Muscle of arm (tissue), 14 donors: ENCODE data around the gene TOR1B. TPM values are rescaled to one million over a fixed set of nuclear protein-coding genes. Genes with fewer than 3 reads are reported as not detected.
A peak's percentile ranks its signal among the peaks of the same experiment; 100 is the strongest.
"Not testable (repeated sequence)": the region's sequence is repeated elsewhere in the genome, so short reads cannot be mapped to it uniquely, and the experiment has no call there.

Source experiments
- DNase-seq: peaks from one replicate; pipeline ENCODE4 v3.0.0-alpha.2; 2013
- long read RNA-seq, 11 donors: transcript quantifications; one replicate each; lab custom pipeline, GENCODE V29; 2026
- polyA plus RNA-seq, 12 donors: library from polyadenylated mRNA; unstranded; fragments of 120-200 nt; gene quantifications; one replicate each; pipeline ENCODE4 v1.2.1, GENCODE V29; 2013; ENCODE audit not compliant: insufficient read length in 12 of 12

TOR1B gene, protein sequence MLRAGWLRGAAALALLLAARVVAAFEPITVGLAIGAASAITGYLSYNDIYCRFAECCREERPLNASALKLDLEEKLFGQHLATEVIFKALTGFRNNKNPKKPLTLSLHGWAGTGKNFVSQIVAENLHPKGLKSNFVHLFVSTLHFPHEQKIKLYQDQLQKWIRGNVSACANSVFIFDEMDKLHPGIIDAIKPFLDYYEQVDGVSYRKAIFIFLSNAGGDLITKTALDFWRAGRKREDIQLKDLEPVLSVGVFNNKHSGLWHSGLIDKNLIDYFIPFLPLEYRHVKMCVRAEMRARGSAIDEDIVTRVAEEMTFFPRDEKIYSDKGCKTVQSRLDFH
- 10 to 100 TPM in 10 of 12 donors, 1 to 10 TPM in 1, not detected in 1; 7.5 to 18.5 (median 15.4) TPM for polyA plus RNA-seq
- long read RNA-seq, donor 1, transcript TOR1B-201 (5 exons, 2,769 nt) = major isoform, 6 of 106 reads
- long read RNA-seq, donor 1, partial matches to known transcripts = 70 of 106 reads
- long read RNA-seq, donor 1, other reads (novel, unspliced or antisense) = 25 of 106 reads
- long read RNA-seq, donor 2, transcript TOR1B-203 (2 exons, 663 nt) = major isoform, 6 of 7 reads
- long read RNA-seq, donor 2, partial matches to known transcripts = 0 of 7 reads
- long read RNA-seq, donor 2, other reads (novel, unspliced or antisense) = 0 of 7 reads
- long read RNA-seq, donor 3, partial matches to known transcripts = 0 of 5 reads
- long read RNA-seq, donor 3, other reads (novel, unspliced or antisense) = 0 of 5 reads
- long read RNA-seq, donor 4, partial matches to known transcripts = 0 of 2 reads
- long read RNA-seq, donor 4, other reads (novel, unspliced or antisense) = 0 of 2 reads
- long read RNA-seq, donor 5 = 0 reads
- long read RNA-seq, donor 6, partial matches to known transcripts = 0 of 5 reads
- long read RNA-seq, donor 6, other reads (novel, unspliced or antisense) = 0 of 5 reads
- long read RNA-seq, donor 7, transcript TOR1B-203 (2 exons, 663 nt) = major isoform, 5 of 7 reads
- long read RNA-seq, donor 7, partial matches to known transcripts = 0 of 7 reads
- long read RNA-seq, donor 7, other reads (novel, unspliced or antisense) = 0 of 7 reads
- long read RNA-seq, donor 8, partial matches to known transcripts = 0 of 3 reads
- long read RNA-seq, donor 8, other reads (novel, unspliced or antisense) = 0 of 3 reads
- long read RNA-seq, donor 9, partial matches to known transcripts = 0 of 3 reads
- long read RNA-seq, donor 9, other reads (novel, unspliced or antisense) = 0 of 3 reads
- long read RNA-seq, donor 10, partial matches to known transcripts = 0 of 22 reads
- long read RNA-seq, donor 10, other reads (novel, unspliced or antisense) = 19 of 22 reads
- long read RNA-seq, donor 11, transcript TOR1B-203 (2 exons, 663 nt) = major isoform, 5 of 75 reads
- long read RNA-seq, donor 11, partial matches to known transcripts = 36 of 75 reads
- long read RNA-seq, donor 11, other reads (novel, unspliced or antisense) = 34 of 75 reads

DNA sequence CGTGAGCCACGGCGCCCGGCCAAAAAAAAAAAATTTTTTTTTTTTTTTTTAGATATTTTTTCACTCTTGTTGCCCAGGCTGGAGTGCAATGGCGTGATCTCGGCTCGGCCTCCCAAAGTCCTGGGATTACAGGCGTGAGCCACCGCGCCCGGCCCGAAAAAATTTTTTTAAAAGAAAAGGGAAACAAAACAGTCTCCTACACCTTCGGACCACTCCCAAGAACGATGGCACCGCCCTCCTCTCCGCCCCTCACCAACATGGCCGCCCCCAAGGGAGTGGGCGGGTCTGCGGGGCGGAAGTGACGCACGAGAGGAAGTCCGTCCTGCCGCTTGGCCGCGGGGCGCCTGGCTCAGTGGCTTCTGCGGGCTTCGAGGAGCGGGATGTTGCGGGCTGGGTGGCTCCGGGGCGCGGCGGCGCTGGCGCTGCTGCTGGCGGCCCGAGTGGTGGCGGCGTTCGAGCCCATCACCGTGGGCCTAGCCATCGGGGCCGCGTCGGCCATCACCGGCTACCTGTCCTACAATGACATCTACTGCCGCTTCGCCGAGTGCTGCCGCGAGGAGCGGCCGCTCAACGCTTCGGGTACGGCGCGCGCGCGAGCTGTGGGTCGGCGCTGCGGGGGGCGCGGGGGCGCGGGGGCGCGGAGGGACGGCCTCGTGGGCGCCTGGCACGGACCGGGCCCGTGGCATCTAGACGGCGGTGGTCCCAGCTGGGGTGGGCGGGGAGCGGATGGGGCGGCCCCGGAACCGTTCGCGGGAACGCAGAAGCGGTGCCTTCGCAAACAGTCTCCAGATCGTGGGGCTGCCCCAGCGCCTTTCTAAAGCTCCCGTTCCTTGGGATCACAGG, at the start of gene TOR1B:
Gene TOR1B, plus strand, starts transcription at position 352 of the 843 bp plus-strand sequence. Its CDS starts 29 bp downstream, at position 381.
- peak; percentile 96 for DNase-seq

DNA sequence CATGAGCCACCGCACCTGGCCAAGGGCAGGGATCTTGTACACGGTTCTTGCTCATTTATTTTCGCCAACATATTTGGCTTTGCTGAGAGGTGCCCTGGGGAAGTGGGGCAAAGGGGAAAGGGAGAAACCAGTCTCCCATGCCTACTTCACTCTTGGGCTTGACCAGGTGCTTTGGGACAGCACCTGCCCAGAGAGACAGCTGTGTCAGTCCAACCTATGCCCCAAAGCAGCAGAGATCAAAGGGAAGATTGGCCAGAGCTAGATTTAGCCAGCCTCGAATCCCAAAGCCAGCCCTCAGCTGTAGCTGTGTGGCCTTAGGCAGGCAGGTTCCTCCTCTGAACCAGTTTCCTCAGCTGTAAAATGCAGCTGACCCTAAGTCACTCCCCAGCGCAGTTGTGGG, 47.8 kb upstream of the TOR1B start:
- DNase-seq = no peak

DNA sequence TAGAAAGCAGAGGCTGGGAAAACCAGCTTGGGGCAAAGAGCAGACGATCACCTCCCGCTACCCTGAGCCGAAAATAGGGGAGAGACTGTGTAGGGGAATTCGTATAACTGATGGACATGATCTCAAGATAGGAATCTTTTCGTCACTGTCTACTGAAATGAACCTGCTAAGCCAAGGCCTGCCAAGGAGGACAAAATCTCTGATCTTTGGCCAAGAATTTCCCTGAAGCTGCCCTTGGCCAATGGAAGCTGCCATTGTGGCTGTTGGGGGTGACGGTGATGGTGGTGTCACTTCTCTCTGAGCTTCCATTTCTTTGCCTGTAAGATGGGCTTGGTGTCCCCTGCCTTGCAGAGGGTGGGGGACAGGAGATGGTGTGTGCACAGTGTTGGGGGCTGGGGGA, 46.8 kb upstream of the TOR1B start:
- DNase-seq = no peak

DNA sequence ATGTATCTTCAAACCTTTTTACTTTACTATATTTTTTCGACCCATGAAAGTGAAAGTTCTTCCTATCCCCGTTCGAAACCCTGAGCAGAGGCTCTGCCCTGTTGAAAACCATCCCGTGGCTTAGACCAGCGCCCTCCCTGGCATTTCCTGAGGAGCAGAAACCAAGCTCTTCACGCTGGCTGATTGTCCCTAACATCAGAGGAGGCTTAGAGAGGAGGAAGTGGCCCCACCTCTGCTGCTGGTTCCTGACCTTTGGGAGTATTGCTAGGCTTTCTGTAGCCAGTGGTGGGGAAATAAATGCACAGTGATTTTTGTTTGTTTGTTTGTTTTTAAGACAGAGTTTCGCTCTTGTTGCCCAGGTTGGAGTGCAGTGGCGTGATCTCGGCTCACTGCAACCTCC, 45.9 kb upstream of the TOR1B start:
- no peak for DNase-seq

DNA sequence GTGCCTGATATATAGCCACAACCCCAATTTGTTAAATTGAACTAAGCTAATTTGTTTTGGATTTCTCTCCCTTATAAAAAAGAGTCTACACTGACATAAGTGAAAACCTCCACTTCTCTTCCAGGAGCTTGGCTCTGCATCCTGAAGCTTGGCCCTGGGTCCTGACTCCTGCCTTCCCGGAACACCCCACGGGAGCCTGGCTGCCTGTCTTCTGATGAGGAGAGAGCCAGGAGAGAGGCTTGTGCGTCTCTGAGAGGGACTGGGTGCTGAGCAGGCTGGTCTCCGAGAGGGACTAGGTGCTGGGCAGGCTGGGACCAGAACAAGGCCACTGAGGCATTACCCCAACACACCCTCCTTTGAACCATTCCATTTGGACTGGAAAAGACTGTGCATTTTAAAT, 43.7 kb upstream of the TOR1B start:
- no peak for DNase-seq

DNA sequence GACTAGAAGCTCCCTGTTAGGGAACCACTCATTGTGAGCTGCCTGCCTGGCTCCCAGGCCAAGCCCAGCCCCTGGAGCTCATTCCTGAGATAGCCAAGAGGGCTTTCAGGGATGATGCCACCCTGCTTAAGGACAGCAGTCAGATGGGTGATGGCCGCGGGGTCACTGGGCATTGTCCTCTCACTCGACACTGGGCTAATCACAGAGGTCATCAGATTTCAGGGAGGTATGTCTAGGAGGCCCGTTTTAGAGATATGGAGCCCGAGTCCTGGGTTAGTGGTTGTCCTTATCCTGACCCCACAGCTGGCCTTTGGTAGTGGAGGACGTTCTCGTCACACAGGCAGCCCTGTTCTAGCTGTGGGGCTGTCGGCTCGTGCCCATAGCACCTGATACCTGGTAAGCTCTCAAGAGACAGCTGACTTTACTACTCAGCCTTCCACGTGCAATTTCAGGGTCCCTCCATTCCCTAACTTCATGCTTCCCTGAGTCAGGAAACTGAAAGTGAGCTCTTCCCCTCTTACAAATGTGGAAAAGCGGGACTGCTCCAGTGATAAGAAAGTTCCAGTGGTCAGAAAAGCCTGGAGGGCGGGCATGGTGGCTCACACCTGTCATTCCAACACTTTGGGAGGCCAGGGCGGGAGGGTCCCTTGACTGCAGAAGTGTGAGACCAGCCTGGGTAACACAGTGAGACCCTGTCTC, 43.0 kb upstream of the TOR1B start:
- DNase-seq = no peak

DNA sequence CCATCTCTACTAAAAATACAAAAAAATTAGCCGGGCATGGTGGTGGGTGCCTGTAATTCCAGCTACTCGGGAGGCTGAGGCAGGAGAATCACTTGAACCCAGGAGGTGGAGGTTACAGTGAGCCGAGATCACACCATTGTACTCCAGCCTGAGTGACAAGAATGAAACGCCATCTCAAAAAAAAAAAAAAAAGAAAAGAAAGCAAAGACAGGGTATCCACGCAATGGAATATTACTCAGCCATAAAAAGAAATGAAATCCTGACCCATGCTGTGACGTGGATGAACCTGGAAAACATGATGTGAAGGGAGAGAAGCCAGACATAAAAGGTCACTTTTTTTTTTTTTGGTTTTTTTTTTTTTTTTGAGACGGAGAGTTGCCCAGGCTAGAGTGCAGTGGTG, 42.2 kb upstream of the TOR1B start:
- not testable (repeated sequence) for DNase-seq

DNA sequence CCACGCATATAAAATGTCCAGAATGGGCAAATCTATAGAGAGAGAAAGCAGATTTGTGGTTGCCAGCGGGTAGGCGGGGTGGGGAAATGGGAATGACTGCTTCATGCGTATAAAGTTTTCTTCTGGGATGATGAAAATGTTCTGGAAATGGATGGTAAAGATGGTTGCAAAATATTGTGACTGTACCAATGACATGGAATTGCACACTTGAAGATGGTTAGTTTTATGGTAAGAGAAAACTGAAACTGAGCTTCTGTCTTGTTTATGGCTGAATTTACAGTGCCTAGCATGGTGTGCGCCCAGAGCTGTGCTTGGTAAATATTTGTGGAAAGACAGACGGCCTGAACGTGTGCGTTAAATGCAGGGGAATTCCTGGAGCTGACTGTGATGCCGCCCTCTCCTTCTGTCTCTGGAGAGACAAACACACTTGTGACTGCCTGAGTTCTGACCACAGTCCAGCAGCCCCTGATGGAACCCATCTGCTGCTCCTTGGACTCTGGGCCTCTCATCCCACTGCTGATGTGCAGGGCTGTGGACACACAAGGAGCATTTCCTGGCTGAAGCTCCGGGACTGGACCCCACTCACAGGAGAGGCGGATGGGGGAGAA, 41.6 kb upstream of the TOR1B start:
- peak; percentile 63 for DNase-seq

DNA sequence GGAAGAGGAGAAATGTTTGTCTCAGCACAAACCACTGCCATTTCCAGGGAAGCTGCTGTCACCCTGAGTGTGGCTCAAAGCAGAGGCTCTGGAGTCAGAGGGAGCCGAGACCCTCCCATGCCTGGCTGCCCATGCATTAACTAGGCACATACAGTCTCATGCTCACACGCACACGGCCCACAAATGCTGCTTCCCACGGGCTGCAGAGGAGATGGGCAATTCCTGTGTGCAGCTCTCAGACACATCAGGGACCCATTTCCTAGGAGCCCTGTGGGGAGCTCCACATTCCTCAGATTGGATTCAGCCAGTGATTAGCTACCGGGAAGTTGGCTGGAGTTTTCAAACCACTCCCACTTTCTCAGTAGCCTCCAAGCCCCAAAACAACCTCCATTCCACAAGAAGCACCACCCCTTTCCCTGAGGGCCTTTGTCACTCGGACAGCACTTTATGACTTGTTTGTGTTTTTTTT, 41.0 kb upstream of the TOR1B start:
- DNase-seq = peak; percentile 55

DNA sequence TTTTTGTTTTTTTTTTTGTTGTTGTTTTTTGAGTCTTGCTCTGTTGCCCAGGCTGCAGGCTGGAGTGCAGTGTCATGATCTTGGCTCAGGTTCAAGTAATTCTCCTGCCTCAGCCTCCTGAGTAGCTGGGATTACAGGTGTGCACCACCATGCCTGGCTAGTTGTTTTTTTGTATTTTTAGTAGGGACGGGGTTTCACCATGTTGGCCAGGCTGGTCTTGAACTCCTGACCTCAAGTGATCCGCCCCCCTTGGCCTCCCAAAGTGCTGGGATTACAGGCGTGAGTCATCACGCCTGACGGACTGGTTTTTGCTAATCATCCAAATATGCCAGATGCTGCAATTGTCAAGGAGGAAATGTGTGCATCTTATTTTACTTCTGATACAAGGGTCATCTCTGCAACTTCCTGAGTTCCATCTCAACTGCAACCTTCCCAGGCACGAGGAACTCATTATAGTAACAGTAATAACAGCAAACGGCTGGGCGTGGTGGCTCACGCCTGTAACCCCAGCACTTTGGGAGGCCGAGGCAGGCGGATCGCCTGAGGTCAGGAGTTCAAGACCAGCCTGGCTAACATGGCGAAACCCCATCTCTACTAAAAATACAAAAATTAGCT, 40.5 kb upstream of the TOR1B start:
- peak; percentile 55 for DNase-seq

DNA sequence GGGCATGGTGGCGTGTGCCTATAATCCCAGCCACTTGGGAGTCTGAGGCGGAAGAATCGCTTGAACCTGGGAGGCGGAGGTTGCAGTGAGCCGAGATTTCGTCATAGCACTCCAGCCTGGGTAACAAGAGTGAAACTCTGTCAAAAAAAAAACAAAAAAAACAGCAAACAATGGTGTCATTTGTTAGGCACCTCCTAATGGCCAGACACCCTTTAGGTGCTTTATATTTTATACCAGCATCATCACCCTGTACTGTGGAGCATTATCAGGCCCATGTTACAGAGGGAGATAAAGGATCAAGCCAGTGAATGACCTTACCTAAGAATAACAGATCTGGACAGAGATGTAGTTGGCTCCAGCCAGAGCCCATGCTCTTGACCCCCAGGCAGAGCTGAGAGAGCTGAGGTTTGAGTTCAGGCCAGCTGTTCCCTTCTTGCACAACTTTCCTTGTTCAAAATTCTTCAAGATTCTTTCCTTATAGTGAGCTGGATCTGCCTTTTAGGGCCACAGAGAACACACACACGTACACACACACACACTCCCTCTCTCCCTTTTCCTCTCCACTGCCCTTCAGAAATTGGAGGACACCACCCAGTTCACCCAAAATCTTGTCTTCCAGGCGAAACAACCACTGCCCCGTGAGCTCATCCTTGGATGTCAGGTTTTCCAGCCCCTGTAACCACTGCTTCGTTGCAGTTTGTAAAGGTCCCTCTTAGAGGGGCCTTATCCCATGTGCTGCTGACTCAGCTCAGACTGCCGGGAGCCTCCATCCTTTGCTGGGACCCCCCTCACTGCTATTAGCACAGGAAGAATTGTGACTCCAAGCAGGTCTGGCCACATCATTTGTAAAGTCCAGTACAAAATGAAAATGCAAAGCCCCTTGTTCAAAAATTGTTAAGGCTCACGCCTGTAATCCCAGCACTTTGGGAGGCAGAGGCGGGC, 39.7 kb upstream of the TOR1B start:
- no peak for DNase-seq

DNA sequence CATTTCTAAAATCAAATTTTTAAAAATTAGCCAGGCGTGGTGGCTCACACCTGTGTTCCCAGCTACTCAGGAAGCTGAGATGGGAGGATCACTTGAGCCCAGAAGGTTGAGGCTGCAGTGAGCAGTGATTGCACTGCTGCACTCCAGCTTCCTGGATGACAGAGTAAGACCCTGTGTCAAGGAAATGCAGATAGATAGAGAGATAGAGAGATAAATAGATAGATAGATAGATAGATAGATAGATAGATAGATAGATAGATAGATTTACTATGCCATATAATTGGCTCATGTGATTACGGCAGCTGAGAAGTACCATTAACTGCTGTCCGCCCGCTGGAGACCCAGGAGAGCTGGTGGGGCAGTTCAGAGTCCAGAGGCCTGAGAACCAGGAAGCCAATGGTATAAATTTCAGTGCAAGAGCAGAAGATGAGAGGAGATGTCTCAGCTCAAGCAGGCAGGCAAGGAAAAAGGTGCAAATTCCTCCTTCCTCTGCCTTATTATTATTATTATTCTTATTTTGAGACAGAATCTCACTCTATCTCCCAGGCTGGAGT, 37.1 kb upstream of the TOR1B start:
- DNase-seq = no peak

DNA sequence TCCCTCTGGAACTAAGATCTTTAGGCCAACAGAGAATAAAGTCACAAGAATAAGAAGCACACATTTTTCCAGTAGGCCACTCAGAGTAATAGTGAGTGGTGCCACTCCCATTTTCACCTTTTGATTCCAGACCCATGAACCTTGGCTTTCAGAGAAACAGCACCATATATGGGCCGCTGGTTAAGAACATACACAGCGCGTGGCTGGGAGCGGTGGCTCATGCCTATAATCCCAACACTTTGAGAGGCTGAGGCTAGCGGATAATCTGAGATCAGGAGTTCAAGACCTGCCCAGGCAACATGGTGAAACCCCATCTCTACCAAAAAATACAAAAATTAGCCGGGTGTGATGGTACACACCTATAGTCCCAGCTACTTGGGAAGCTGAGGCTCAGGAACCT, 34.5 kb upstream of the TOR1B start:
- DNase-seq = no peak

DNA sequence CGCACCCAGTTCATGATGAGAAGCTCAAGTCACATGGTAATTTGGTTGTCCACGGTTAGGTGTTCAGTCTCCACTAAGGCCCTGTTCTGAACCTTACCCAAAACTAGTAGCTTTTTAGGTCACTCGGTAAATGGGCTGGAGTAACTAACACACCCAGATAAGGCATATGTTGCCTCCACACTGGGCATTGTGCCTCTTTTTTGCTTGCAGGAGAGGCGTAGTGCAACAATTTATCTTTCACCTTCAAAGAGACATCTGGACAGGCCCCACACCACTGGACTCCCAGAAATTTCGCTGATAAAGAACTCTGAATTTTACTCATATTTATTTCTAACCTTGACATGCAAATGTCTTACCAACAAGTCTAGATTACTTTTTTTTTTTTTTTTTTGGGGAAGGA, 33.3 kb upstream of the TOR1B start:
- no peak for DNase-seq

DNA sequence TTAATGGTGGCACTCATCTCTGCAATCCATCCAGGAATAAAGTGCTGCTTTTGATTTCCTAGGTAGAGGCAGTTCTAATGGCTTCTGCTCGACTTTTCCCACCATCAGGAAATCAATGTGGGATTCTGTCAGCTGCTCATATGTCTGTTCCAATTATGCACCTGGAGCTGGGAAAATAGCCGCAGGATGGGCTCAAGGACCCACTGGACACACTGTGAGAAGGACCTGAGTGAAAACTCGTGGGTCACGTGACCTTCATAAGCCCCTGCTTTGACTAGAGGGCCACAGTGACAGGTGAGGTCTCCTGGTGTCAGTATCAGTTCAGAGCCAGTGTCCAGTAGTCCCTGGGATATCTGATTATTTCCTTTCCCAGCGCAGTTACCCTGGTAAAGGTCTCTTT, 32.2 kb upstream of the TOR1B start:
- no peak for DNase-seq

DNA sequence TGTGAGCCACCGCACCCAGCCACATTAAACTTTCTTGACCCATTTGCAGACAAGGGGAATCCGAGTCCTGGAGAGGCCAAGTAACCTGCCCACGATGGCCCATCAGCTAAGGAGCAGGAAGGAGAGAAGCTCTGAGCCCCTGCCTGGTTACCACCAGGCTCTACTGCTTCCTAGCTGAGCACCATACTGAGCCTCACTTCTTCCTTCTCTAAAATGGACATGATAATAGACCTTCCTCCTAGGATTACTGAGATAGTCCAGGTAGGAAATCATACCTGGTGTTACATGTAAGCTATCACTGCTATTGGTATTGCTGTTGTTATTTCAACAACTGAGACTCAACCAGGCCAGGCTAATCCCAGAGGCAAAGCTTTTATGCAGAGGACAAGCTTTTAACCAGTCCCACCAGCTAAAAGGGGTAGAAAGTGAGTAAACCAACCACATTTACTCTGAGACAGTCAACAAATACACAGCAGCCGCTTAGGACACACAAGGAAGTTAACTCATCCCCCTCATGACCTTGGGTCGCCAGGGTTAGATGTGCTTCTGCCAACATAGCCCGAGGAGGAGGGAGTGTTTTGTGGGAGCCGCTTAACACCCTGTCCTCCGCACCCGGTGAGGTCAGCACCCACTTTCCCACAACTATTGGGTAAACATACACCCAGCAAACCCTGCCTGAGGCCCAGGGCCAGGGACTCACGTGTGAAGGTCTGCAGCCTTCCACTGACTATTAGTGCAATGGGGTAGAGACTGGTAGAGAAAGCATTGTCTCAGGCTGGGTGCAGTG, 29.5 kb upstream of the TOR1B start:
- no peak for DNase-seq
